Left hindlimb (tissue), 1 donor: ENCODE results near the gene GOT1.

Experiments used
- DNase-seq: peaks from one replicate; pipeline ENCODE4 v3.0.0-alpha.2; 2018

GOT1 gene

GRCh38 chr10:99430451-99431189 is at the start of gene GOT1:
Gene GOT1 (minus strand): TSS chr10:99430624. CDS start chr10:99430565, 59 bp downstream.
- DNase-seq, result peak; percentile 97

GRCh38 chr10:99470327-99470726 is 39.9 kb upstream of the GOT1 start:
- DNase-seq, result no peak

GRCh38 chr10:99467236-99467999 is 37.0 kb upstream of the GOT1 start:
- DNase-seq, result no peak

GRCh38 chr10:99466632-99467223 is 36.3 kb upstream of the GOT1 start:
- no peak for DNase-seq

GRCh38 chr10:99461230-99461629 is 30.8 kb upstream of the GOT1 start:
- DNase-seq, result no peak

GRCh38 chr10:99460070-99460469 is 29.6 kb upstream of the GOT1 start:
- no peak for DNase-seq

- no peak for DNase-seq
Observed at GRCh38 chr10:99459217-99459616, 28.8 kb upstream of the GOT1 start.

- no peak for DNase-seq
Observed at GRCh38 chr10:99457813-99458212, 27.4 kb upstream of the GOT1 start.

GRCh38 chr10:99456931-99457288 is 26.5 kb upstream of the GOT1 start:
- DNase-seq, result no peak

GRCh38 chr10:99456207-99456930 is 25.9 kb upstream of the GOT1 start:
- DNase-seq, result no peak

GRCh38 chr10:99451981-99452380 is 21.6 kb upstream of the GOT1 start:
- DNase-seq, result no peak

- no peak for DNase-seq
Observed at GRCh38 chr10:99451499-99451788, 21.0 kb upstream of the GOT1 start.

- no peak for DNase-seq
Observed at GRCh38 chr10:99450624-99451498, 20.4 kb upstream of the GOT1 start.

GRCh38 chr10:99450156-99450555 is 19.7 kb upstream of the GOT1 start:
- DNase-seq, result no peak

GRCh38 chr10:99449023-99449422 is 18.6 kb upstream of the GOT1 start:
- no peak for DNase-seq

GRCh38 chr10:99444383-99445045 is 14.1 kb upstream of the GOT1 start:
- DNase-seq, result no peak

- no peak for DNase-seq
Observed at GRCh38 chr10:99443500-99443899, 13.1 kb upstream of the GOT1 start.

- DNase-seq, result no peak
Observed at GRCh38 chr10:99442394-99442793, 12.0 kb upstream of the GOT1 start.

GRCh38 chr10:99438890-99439289 is 8.5 kb upstream of the GOT1 start:
- DNase-seq, result no peak

- no peak for DNase-seq
Observed at GRCh38 chr10:99435986-99436638, 5.7 kb upstream of the GOT1 start.

- DNase-seq, result no peak
Observed at GRCh38 chr10:99433378-99434020, 3.1 kb upstream of the GOT1 start.
